H1 (cell line): ENCODE measurements around the gene C2orf80.

ENCODE experiments used
- PHF8 ChIP-seq: fragments of 200-600 bp; sonication (generic); conservative IDR thresholded peaks from 2 replicates; pipeline ENCODE4 v1.7.1; 2012; ENCODE audit warnings: low read depth, mild to moderate bottlenecking, inconsistent platforms, low read length, moderate library complexity
- POLR2AphosphoS5 ChIP-seq: IDR thresholded peaks from 2 replicates; pipeline ENCODE4 v1.6.1; 2011; ENCODE audit warnings: low read depth, low read length
- SP2 ChIP-seq: IDR thresholded peaks from 2 replicates; pipeline ENCODE4 v1.6.1; 2012; ENCODE audit warnings: mild to moderate bottlenecking, low read length, inconsistent platforms
- TEAD4 ChIP-seq: IDR thresholded peaks from 2 replicates; pipeline ENCODE4 v1.6.1; 2012; ENCODE audit warnings: low read depth, low read length, inconsistent platforms, mixed read lengths
- TF ChIP-seq, protein P1 (sequence below), 3 experiments: IDR thresholded peaks; 1 replicate in 2 of 3; 2 replicates in 1 of 3; pipeline versions ENCODE4 v1.5.1 to v1.6.1; 2011; ENCODE audit warnings: low read length in 3 of 3, mild to moderate bottlenecking in 3 of 3, inconsistent platforms in 2 of 3, low read depth in 1 of 3, moderate library complexity in 1 of 3; ENCODE audit not compliant: insufficient read depth in 1 of 3; ENCODE audit errors: control extremely low read depth in 1 of 3

- TF ChIP-seq SP2 = no peak
- TF ChIP-seq PHF8 = no peak
- TF ChIP-seq, protein P1, sequence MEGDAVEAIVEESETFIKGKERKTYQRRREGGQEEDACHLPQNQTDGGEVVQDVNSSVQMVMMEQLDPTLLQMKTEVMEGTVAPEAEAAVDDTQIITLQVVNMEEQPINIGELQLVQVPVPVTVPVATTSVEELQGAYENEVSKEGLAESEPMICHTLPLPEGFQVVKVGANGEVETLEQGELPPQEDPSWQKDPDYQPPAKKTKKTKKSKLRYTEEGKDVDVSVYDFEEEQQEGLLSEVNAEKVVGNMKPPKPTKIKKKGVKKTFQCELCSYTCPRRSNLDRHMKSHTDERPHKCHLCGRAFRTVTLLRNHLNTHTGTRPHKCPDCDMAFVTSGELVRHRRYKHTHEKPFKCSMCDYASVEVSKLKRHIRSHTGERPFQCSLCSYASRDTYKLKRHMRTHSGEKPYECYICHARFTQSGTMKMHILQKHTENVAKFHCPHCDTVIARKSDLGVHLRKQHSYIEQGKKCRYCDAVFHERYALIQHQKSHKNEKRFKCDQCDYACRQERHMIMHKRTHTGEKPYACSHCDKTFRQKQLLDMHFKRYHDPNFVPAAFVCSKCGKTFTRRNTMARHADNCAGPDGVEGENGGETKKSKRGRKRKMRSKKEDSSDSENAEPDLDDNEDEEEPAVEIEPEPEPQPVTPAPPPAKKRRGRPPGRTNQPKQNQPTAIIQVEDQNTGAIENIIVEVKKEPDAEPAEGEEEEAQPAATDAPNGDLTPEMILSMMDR (IDR thresholded peaks at IDR 0.05; ENCODE audit: control extremely low read depth in 1 of 3, insufficient read depth in 1 of 3, low read depth in 1 of 3, low read length in 3 of 3) = no peak
- no peak for TF ChIP-seq POLR2AphosphoS5
- TF ChIP-seq TEAD4 = no peak
These were observed 45.0 kb upstream of the C2orf80 start for GRCh38 chr2:208234786-208235185.
